ENCODE data around the gene TTLL5. TPM values are rescaled to one million over a fixed set of nuclear protein-coding genes. Genes with fewer than 3 reads are reported as not detected.

Gene TTLL5
- total and polyA plus RNA-seq, 2 of the 4 experiments (the other 2 are of a cell fraction): 11.9 to 16.7 TPM

DNA sequence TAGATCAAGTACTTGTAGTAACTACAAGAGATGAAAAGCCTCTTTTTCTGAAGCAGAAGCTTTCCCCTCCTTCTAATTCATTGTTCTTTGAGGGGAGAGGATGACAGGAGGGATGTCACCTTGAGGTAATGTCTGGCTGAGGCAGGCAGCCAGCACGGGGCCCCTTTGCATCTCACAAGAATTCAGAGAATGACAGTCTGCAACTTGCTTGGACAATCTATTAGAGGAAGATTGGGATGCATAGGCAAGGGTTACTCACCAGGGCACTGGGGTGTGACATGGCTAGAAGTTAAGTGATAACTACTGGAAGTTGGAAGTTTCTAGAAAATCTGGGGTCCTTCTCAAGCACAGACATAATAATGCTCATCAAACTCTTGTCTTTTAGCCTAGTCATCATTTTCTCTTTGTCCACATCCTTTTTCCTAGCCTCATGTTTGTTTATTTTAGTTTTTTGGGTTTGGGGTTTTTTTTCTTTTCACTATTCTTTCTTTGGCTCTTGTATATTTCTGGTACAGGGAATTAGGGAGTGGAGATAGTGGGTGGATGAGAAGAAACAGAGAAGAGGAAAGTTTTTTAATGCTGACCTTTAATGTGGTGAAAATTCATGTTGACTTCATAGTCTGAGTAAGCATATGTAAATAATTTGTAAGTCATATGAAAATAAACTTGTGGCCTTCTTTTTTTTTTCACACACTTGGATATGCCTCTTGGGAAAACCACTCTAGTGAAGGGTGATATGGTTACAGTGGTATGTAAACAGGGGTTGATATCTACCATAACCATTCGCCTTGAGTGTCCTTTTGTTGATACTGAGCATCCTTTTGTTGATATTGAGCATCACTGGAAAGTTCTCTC, 55.1 kb downstream of the TTLL5 start (continued):
- TF ChIP-seq, protein P1, sequence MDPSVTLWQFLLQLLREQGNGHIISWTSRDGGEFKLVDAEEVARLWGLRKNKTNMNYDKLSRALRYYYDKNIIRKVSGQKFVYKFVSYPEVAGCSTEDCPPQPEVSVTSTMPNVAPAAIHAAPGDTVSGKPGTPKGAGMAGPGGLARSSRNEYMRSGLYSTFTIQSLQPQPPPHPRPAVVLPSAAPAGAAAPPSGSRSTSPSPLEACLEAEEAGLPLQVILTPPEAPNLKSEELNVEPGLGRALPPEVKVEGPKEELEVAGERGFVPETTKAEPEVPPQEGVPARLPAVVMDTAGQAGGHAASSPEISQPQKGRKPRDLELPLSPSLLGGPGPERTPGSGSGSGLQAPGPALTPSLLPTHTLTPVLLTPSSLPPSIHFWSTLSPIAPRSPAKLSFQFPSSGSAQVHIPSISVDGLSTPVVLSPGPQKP (IDR thresholded peaks at IDR 0.05; ENCODE audit: borderline replicate concordance, low read depth, low read length): no peak

DNA sequence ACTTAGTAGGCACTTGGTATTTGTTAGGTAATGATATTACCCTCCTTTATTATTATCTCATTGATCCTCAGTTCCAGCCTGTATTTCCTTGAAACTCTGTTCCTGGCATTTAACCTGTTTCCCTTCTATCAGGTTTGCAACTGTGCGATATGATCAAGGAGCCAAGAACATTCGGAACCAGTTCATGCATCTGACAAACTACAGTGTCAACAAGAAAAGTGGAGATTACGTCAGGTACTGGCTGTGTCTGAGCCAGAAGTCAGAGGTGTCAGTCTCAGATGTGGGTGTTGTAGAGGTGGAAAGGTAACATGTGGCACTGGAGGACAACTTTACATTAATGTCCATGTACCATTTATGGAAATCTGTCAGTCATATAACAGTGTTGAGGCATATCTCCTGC, 56.7 kb downstream of the TTLL5 start:
- H3K4me1 ChIP-seq (ENCODE audit: control insufficient read depth, insufficient read depth, low read length): peaks cover 8% of the 10 kb centered on the region
- no peaks in the 10 kb centered on the region for H3K9me3 ChIP-seq (ENCODE audit: control insufficient read depth, insufficient read depth, low read length)
- CTCF ChIA-PET: interaction anchor here (1.0 kb wide), 1 partner anchor 265 kb away, joined by 3 read pairs; no protein-coding TSS in a partner anchor
- no peaks in the 10 kb centered on the region for H3K79me1 ChIP-seq (ENCODE audit: low read depth in 1 of 2, low read length in 2 of 2)
- no peak overlapping the region for H2BK15ac ChIP-seq (ENCODE audit: low read depth, low read length)
- H2AK5ac ChIP-seq (ENCODE audit: low read depth, low read length): peak overlapping the region; percentile 26; the same call in 1 of the 2 replicates
- no peak overlapping the region for H4K5ac ChIP-seq (ENCODE audit: low read depth, low read length)
- POLR2A ChIA-PET (ENCODE audit: unreplicated experiment): no interaction called here
- no peak overlapping the region for H3K23ac ChIP-seq (ENCODE audit: low read depth, low read length)
- no peak overlapping the region for H2BK5ac ChIP-seq (ENCODE audit: low read depth, low read length, poor library complexity, severe bottlenecking)
- in situ Hi-C loops (cut with MboI; ENCODE audit: low sequenced_read_pairs): loop anchor here (25.0 kb wide), 2 partner anchors 645 to 920 kb away; no protein-coding TSS in a partner anchor
- H3K9ac ChIP-seq (ENCODE audit: low read depth, low read length): no peak overlapping the region
- no peak overlapping the region for H3K4ac ChIP-seq (ENCODE audit: low read depth, low read length)
- TF ChIP-seq, protein P2, sequence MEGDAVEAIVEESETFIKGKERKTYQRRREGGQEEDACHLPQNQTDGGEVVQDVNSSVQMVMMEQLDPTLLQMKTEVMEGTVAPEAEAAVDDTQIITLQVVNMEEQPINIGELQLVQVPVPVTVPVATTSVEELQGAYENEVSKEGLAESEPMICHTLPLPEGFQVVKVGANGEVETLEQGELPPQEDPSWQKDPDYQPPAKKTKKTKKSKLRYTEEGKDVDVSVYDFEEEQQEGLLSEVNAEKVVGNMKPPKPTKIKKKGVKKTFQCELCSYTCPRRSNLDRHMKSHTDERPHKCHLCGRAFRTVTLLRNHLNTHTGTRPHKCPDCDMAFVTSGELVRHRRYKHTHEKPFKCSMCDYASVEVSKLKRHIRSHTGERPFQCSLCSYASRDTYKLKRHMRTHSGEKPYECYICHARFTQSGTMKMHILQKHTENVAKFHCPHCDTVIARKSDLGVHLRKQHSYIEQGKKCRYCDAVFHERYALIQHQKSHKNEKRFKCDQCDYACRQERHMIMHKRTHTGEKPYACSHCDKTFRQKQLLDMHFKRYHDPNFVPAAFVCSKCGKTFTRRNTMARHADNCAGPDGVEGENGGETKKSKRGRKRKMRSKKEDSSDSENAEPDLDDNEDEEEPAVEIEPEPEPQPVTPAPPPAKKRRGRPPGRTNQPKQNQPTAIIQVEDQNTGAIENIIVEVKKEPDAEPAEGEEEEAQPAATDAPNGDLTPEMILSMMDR (conservative IDR thresholded peaks at IDR 0.05; ENCODE audit: low read depth, low read length): no peak
- no peak for TF ChIP-seq CEBPB (IDR thresholded peaks at IDR 0.05; ENCODE audit: low read depth, low read length)
- no peak for TF ChIP-seq SMC3 (IDR thresholded peaks at IDR 0.05; ENCODE audit: low read depth, low read length)
- TF ChIP-seq RCOR1 (IDR thresholded peaks at IDR 0.05; ENCODE audit: insufficient replicate concordance, low read length): no peak
- no peak for TF ChIP-seq NFE2L2 (IDR thresholded peaks at IDR 0.05; ENCODE audit: low read depth, low read length)
- no peak for TF ChIP-seq RAD21 (IDR thresholded peaks at IDR 0.05; ENCODE audit: low read length)
- no peak for TF ChIP-seq CHD1 (IDR thresholded peaks at IDR 0.05; ENCODE audit: low read depth, low read length)
- WGBS, 2 experiments (ENCODE audit: extremely low coverage in 2 of 2, insufficient read length in 1 of 2): 100% methylated on average over 2 of the region's 3 CpGs; no CpG with 5 or more reads in 1 of the 2 experiments
- no peak overlapping the region for H2BK120ac ChIP-seq (ENCODE audit: low read depth, low read length)
- peaks cover 26% of the 10 kb centered on the region for H3K27me3 ChIP-seq (ENCODE audit: control insufficient read depth, insufficient read depth, low read length)
- no peak for DNase-seq
- peaks cover 4% of the 10 kb centered on the region; the same call in 1 of the 2 replicates for H3K9me1 ChIP-seq (ENCODE audit: insufficient read depth, low read length)
- no peak overlapping the region for H3K18ac ChIP-seq (ENCODE audit: low read depth, low read length)
- no peak overlapping the region for H2BK20ac ChIP-seq (ENCODE audit: low read depth, low read length)
- H2AK9ac ChIP-seq (replicated peaks; ENCODE audit: low read depth, low read length, poor library complexity): no peak overlapping the region
- no peak overlapping the region for H4K91ac ChIP-seq (ENCODE audit: insufficient read depth, low read depth, low read length)
- H4K20me1 ChIP-seq (ENCODE audit: insufficient read depth, low read length): peaks cover 36% of the 10 kb centered on the region
- H3K4me3 ChIP-seq (ENCODE audit: insufficient read depth, low read depth, low read length): no peak overlapping the region
- H4K8ac ChIP-seq (ENCODE audit: low read depth in 2 of 2, low read length in 2 of 2): no peak overlapping the region
- intact Hi-C loops (cut with micrococcal nuclease): no loop called here
- ATAC-seq (ENCODE audit: low read depth): no peak
- no TSS peak for BruUV-seq (replicated peaks)
- no peak overlapping the region for H2AFZ ChIP-seq (replicated peaks; ENCODE audit: low read length, poor library complexity)
- H3K14ac ChIP-seq (replicated peaks; ENCODE audit: low read depth, low read length): no peak overlapping the region
- no peak overlapping the region for H3K56ac ChIP-seq (ENCODE audit: extremely low read depth, insufficient read depth, low read length)
- no peak overlapping the region for H3K27ac ChIP-seq (ENCODE audit: insufficient read depth, low read length)
- dilution Hi-C loops (cut with HindIII; ENCODE audit: low sequenced_read_pairs, unreplicated experiment): no loop called here
- no peak overlapping the region for H3K4me2 ChIP-seq (ENCODE audit: low read depth, low read length)
- H3K36me3 ChIP-seq (ENCODE audit: control insufficient read depth, insufficient read depth, low read length): peaks cover 8% of the 10 kb centered on the region; the same call in 1 of the 2 replicates
